GM12892 (cell line): Measurements from ENCODE around the gene NUP188.

ENCODE experiments used
- DNase-seq: peaks from one replicate; pipeline ENCODE4 v3.0.0; 2011; ENCODE audit not compliant: insufficient read length
- FAIRE-seq: peaks from 2 replicates; lab custom pipeline; 2011; peaks lifted over from hg19 to GRCh38; lab: Jason Lieb, UNC
- POLR2A ChIP-seq: IDR thresholded peaks from 2 replicates; pipeline ENCODE4 v1.6.1; 2011; ENCODE audit warnings: low read depth, low read length, control low read depth
- POLR2AphosphoS5 ChIP-seq: IDR thresholded peaks from 2 replicates; pipeline ENCODE4 v1.6.1; 2011; ENCODE audit warnings: low read depth, low read length, control low read depth
- TAF1 ChIP-seq: IDR thresholded peaks from 2 replicates; pipeline ENCODE4 v1.6.1; 2011; ENCODE audit warnings: low read depth, mild to moderate bottlenecking, control low read depth, low read length, borderline replicate concordance

Gene NUP188

GRCh38 chr9:128903871-128904620 lies 43.5 kb upstream of the NUP188 start:
- FAIRE-seq, result no peak
- no peak for DNase-seq
- TF ChIP-seq TAF1 (no peak), POLR2A (no peak), POLR2AphosphoS5 (no peak)

GRCh38 chr9:128905964-128906363 lies 41.5 kb upstream of the NUP188 start:
- TF ChIP-seq TAF1, result no peak
- TF ChIP-seq POLR2AphosphoS5, result no peak
- TF ChIP-seq POLR2A, result no peak
- FAIRE-seq, result no peak

GRCh38 chr9:128906741-128907140 lies 40.8 kb upstream of the NUP188 start:
- DNase-seq, result no peak
- FAIRE-seq, result no peak
- no peak for TF ChIP-seq TAF1
- no peak for TF ChIP-seq POLR2A
- no peak for TF ChIP-seq POLR2AphosphoS5

More at GRCh38 chr9:128905964-128906363, 41.5 kb upstream of the NUP188 start:
- DNase-seq, result no peak

- DNase-seq (no peak), FAIRE-seq (no peak)
- TF ChIP-seq POLR2A, result no peak
- no peak for TF ChIP-seq POLR2AphosphoS5
Observed at GRCh38 chr9:128908372-128908771, 39.1 kb upstream of the NUP188 start.

- TF ChIP-seq POLR2AphosphoS5 (no peak), TAF1 (no peak), POLR2A (no peak)
- FAIRE-seq (no peak), DNase-seq (no peak)
Observed at GRCh38 chr9:128909859-128910258, 37.6 kb upstream of the NUP188 start.

- no peak for FAIRE-seq
- DNase-seq, result no peak
- TF ChIP-seq TAF1 (no peak), POLR2AphosphoS5 (no peak), POLR2A (no peak)
Observed at GRCh38 chr9:128910906-128911305, 36.6 kb upstream of the NUP188 start.

- FAIRE-seq (no peak), DNase-seq (no peak)
- TF ChIP-seq POLR2AphosphoS5, result no peak
- no peak for TF ChIP-seq POLR2A
- no peak for TF ChIP-seq TAF1
Observed at GRCh38 chr9:128911529-128912035, 35.9 kb upstream of the NUP188 start.

GRCh38 chr9:128912270-128912853 lies 35.1 kb upstream of the NUP188 start:
- FAIRE-seq (no peak), DNase-seq (no peak)
- no peak for TF ChIP-seq POLR2AphosphoS5
- no peak for TF ChIP-seq POLR2A
- TF ChIP-seq TAF1, result no peak

GRCh38 chr9:128913048-128913900 lies 34.2 kb upstream of the NUP188 start:
- TF ChIP-seq TAF1 (no peak), POLR2AphosphoS5 (no peak), POLR2A (no peak)
- FAIRE-seq (no peak), DNase-seq (no peak)

GRCh38 chr9:128913995-128914772 lies 33.3 kb upstream of the NUP188 start:
- DNase-seq, result no peak
- FAIRE-seq, result no peak
- TF ChIP-seq POLR2A, result no peak
- no peak for TF ChIP-seq POLR2AphosphoS5
